ENCODE data around the gene CD160.
"Not testable (repeated sequence)": the region's sequence is repeated elsewhere in the genome, so short reads cannot be mapped to it uniquely, and the experiment has no call there.

The CD160 gene

DNA sequence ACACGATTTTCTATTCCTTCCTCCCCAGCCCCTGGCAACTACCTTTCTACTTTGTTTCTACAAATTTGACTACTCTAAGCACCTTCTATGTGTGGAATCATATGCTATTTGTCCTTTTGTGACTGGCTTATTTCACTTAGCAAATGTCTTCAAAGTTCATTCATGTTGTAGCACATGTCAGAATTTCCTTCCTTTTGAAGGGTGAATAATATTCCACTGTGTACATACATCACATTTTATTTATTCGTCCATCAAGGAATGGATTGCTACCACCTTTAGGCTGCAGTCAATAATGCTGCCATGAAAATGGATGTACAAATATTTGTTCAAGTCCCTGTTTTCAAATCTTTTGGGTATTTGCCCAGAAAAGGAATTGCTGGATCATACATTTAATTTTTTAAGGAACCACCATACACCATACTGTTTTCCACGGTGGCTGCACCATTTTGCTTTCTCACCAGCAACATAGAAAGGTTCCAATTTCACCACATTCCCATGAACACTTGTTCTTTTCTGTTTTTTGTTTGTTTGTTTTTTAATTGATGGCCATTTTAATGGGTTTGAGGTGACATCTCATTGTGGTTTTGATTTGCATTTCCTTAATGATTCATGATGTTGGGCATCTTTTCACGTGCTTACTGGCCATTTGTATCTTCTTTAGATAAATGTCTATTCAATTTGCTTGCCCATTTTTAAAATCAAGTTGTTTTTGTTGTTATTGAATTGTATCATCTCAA is 8.8 kb upstream of the CD160 start:
- DNase-seq: no peak

DNA sequence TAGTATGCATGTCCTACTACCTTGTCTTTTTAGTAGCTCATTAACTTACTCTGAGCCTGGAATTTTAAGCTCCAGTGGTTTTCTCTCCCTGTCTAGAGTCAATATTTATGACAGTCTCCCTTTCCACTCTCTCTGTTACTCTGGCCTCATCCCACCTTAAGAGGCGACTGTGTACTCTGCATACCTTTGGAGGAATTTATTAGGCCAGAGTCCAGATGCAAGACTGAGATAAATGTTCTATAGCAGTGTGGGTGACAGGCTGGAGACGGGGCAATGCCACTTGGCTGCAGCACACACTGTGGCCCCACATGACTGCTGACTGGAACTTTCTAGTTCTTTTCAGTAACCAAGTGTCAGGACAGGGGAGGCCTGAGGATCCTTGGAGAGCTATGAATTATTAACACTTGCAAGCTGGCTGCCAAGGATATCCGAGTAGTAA is 8.1 kb upstream of the CD160 start:
- no peak for DNase-seq

DNA sequence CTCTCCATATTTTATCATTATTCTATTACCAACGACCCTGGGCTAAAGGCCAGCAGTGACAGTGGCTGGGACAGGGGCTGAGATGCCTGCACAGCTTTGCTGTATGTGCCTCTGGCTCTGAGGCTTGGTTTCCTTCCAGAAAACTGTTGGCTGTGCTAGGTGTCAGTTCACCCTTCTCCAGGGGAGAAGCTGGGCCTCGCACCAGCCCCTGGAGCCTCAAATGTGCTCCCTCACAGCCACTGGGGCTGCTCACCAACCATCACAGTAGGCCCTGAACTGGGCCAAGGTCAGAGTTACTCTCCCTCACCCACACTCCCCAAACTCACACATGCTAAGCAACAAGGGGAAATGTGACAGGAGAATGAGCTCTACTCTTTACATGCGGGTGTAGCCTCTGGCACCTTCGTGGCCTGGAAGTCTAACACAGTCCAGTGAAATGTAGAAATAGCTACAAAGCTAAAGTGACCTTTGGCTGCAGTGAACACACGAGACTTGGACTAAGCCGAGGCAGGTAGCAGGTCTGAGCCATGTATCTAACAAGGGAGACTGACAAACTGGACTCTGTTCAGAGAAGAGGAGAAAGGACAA is 4.7 kb upstream of the CD160 start:
- DNase-seq: no peak

DNA sequence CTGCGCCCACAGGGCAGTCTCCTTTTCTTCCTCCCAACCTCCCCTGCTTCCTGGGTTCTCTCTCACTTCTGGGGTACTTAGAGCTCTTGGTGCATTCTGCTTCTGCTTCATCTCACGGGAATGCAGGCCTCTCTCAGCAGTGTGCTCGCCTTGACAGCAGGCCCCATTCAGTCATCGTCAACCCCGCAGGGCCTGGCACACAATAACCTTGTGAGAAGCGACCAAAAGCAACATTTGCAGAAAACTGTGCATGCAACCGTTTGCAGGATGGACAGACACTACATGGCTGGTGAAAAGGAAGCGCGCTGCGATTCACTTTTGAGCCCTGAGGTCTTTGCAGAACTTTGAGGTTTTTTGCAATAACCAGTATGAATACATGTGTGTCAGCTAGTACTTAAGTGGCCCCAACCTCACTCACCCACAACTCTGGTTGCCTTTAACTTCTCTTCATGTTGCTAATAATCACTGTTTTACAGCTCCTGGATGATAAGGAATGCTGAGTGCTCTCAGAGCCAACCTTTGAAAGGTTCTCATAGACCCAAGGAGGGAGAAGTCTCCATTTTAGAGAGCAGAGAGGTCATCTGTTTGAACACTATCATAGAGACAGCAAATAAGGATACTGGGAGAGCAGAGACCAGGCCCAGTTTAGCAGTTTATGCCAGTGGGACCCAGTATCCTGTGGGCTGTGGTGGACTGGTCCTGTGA is 2.5 kb upstream of the CD160 start:
- no peak for DNase-seq

DNA sequence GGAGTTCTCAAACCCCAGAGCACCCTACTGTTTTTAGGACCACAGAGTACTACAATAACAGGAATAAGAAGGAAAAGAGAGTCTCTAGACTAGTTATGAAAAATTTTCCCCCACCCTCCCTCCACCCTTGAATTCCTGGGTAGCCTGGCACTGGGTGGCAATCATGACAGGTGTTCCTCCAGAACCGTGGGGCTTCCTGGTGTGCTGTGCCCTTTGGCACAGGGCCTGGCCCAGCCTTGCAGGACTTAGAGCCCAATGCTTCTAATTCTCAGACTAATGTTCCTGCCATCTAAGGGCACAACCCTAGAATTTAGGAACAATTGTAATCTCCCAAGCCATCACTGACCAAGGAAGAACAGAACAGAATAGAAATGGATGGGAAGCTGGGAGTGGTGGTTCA is 1.5 kb upstream of the CD160 start:
- DNase-seq: no peak

DNA sequence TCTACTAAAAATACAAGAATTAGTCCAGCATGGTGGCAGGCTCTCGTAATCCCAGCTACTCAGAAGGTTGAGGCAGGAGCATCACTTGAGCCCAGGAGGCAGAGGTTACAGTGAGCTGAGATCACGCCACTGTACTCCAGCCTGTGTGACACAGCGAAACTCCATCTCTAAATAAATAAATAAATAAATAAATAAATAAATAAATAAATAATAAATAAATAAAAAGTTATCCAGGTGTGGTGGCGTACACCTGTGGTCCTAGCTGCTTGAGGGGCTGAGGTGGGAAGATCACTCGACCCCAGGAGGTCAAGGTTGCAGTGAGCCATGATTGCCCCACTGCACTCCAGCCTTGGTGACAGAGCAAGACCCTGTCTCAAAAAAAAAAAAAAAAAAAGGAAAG is 834 bp upstream of the CD160 start:
- not testable (repeated sequence) for DNase-seq

DNA sequence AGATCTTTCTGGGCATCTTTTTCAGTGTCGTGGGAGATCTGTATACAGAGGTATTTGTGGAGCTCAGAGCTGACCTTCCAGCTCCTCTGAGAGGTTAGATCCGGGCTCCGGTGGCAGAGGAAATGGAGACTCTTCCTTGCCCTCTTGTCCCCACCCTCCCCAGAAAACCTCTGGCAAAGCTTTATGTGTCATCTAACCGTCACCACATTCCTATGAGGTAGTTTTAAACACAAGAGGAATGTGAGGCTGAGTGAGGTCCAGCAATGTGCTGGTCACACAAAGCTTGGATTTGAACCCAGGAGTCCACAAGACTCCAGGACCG is 1.2 kb downstream of the CD160 start:
- DNase-seq: no peak

DNA sequence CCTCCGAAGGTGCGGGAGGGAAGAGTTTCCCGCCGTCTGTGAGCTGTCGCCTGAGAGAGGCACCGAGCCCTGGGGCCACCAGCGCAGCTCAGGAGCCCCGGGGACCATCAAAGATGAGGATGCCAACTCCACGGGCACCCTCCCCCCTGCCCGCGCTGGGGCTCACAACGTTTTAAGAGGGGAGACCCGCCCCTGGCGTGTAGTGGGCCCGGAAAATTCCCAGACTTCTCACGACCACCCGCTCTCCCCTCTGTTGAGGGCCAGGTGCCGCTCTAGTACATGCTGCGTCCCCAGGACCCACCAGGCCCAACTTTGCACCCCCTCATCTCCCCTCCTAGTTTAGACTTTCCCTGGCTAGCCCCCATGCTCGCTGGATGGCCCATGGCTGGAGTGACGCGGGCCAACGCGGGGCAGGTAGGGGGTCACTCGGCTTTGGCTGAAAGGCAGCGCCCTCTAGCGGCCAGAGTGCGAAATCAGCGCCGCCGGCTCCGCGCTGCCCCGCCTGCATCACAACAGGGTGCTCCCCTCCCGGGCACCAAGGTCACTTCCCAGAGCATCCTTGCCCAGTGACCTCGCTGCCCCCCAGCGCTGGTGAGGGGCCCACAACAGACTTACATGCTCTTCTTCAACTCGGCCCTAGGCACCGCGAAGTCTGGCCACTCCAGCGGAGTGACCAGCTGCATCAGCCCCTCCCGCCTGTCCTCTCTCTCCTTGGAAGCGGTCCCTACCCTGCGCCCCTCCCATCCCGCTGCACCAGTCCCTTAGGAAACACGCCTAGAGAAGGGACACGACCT is 1.8 kb downstream of the CD160 start:
- peak; percentile 7 for DNase-seq

DNA sequence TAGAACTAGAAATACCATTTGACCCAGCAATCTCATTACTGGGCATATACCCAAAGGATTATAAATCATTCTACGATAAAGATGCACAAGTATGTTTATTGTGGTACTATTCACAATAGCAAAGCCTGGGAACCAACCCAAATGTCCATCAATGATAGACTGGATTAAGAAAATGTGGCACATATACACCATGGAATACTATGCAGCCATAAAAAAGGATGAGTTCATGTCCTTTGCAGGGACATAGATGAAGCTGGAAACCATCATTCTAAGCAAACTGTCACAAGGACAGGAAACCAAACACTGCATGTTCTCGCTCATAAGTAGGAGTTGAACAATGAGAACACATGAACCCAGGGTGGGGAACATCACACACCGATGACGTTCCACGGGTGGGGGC is 6.9 kb downstream of the CD160 start:
- DNase-seq: not testable (repeated sequence)

DNA sequence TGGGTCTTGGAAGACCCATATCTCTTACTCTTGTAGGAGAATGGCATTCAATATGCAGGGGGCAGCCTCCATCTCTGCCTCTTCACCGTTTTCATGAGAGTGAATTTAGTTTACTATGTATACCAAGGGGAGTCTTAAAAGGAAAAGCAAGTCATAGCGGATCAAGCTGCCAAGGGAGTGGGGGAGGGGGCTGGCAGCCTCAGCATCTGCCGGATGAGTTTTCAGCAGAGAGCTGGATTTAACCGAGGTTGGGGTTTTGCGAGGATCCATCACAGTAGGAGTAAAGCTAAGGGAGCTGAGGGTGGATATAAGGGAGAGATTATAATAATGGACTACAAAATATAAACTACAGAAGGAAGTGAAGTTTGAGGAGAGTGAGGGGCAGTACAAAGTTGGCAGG is 9.9 kb downstream of the CD160 start:
- DNase-seq: no peak

DNA sequence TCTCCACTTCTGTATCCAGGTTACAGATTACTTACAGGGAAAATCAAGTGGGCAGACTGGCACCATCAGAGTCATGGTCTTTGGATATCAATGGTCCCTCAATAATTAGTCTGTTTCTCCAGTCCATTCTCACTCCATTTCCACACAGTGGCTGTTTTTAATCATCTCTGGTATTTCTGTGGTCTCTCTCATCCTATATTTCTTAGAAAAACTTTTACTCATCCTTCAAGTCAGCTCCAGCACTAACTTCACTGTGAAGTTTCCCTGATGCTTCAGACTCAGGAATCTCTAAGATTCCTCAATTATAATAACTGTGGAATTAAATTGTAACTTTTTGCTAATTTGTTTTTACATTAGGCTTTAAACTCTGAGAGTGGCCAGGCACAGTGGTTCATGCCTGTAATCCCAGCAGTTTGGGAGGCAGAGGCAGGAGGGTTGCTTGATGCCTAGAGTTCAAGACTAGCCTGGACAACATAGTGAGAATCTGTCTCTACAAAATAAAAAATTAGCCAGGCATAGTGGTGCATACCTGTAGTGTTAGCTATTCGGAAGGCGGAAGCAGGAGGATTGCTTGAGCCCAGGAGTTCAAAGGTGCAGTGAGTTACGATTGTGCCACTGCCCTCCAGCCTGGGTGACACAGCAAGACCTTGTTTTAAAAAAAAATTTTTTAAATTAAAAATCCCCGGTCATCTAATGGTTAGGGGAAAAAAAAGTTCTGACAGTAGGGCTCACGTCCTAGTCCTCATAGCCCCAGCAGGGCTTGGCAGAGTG is 10.6 kb downstream of the CD160 start:
- DNase-seq: no peak

DNA sequence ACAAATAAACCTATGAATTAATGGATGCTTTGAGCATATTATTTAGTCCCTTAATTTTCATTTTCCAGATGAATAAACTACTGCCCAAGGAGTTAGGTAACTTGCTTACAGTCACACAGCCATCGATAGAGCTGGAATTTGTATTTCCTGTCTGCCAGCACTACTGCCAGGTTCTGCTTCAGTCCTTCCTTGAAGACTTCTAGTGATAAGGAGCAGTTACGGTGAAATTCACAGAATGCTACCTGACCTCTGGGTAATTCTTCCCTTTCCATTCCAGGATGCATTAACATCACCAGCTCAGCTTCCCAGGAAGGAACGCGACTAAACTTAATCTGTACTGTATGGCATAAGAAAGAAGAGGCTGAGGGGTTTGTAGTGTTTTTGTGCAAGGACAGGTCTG is 11.2 kb downstream of the CD160 start:
- DNase-seq: no peak

DNA sequence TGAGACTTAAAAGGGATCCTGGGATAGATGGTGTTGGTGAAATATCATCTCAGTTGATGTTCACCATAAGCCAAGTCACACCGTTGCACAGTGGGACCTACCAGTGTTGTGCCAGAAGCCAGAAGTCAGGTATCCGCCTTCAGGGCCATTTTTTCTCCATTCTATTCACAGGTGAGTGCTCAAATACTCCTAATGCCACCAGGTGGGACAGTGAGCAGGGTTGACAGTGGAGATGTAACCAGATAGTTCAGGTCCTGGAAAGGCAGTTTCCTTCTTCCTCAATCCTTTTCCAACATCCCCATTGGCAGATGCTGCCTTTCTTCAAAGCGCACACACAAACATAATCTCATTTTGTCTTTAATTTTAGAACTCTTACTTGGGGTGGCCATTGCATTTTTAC is 11.6 kb downstream of the CD160 start:
- no peak for DNase-seq

DNA sequence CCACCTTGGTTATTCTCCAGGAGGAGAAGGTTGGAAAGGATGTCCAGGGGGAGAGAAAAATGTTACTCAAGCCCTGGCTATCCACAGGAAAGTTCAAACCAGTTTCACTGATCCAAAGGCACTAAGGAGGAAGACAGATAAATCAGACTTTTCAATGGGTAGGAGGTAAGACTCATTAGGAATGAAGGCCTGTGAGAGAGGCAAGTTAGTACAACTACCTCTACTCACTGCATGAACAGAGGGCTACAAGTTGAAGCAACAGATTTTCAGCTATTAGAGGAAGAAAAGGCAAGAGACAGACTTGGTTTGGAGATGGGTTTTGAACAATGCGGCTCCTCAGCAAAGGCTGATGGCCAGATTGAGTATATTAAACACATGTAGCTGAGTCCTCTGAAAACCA is 16.9 kb downstream of the CD160 start:
- no peak for DNase-seq

DNA sequence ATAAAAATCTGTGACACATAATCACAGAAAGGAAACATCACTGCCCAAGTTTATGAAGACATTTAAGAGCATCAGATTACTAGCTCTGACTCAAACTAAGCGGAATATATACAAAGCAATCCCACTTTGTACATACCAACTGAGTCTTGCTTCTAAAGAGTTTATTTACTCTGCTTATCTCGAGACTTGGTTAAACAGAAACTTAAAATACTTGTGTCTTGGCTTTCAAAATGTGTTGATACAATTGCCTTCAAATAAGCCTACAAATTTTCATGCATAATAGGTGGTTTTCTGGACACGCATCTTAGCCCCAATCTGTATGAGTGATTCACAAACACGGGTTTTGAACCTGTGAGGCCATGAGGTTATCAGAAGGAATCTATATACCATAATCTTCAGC is 21.0 kb downstream of the CD160 start:
- DNase-seq: no peak

DNA sequence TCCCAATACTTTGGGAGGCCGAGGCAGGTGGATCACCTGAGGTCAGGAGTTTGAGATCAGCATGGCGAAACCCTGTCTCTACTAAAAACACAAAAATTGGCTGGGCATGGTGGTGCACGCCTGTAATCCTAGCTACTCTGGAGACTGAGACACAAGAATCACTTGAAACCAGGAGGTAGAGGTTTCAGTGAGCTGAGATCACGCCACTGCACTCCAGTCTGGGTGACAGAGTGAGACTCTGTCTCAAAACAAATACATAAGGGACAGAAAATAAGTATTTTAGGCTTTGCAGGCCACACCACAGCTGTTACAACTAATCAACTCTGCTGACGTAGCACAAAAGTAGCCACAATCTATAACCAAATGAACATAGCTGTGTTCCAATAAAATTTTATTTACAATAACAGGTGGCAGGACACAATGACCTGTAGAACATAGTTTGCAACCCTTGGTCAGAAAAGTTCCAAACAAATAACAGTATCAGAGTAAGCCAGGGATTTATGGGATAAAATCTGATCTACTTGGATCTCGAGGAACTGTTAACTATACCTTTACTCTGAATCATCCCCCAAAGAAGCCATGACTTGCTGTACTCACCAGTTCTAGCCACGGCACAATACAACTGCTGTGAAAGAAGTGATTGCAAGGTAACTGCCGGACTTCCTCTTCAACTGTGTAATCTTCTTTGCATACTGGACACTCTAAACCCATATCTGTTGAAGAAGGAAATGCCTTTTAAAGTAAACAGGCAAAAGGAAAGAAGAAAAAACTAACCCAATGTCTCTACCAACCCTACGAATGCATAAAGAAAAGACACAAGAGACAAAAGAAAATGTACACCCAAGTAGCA is 28.3 kb downstream of the CD160 start:
- no peak for DNase-seq

DNA sequence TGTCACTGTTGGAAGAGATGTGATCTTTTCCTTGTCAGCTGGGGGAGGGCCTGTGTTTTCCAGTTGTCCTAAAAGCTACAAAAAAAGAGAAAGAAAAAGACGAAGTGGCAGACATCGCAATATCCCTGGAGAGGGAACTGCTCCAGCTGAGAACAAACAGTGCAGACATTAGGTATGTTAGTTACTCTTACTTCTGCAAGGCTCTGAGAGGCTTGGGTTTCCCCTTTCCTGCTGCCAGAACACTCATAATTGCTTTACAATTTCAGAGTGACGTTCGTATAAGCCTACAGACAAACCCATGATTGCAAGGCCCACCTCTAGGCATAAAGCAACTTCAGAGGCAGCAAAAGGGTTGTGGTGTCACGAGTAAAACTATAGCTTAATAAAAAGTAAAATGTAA is 31.1 kb downstream of the CD160 start:
- DNase-seq: no peak

DNA sequence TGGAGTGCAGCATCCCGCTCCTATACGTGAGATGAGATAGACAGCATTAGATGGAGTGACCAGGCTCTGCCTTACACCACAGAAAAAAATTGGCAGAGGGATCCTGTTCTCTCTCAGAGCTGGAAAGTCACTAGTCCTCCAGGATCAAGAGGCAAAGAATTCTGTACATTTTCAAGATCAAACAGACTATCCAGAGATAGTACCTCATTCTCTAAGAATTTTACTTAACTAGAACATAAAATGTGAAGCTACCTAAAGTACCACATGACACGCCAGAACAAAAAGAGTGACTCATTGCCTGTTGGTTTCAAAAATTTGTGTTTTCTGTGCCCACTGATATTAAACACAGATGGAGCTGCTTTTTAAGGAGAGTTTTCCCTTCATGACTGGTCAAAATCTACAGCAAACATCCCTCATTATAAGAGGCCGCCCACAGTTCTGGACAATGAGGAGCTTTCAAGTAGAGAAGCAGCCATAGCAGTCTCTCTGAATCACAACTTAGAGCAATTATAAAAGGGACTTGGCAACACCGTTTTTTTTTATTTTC is 32.3 kb downstream of the CD160 start:
- DNase-seq: no peak

DNA sequence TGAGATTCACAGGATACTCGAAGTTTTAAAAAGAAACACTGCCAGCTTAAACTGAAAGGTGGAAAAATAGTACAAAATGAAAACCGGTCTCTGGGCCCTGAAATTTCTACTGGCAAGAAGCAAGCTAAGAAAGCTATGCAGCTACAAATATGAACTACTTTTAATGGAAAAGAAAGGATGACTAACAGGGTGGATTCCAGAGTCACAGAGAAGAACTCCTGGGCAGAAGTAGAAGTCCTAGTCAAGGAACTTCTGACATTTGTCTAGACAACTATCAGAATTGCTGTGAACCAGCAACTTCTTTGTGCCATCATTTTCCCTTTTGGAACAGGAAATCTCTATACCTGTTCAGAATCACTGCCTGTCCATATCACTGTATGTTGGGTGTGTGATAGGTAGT is 38.1 kb downstream of the CD160 start:
- DNase-seq: no peak

DNA sequence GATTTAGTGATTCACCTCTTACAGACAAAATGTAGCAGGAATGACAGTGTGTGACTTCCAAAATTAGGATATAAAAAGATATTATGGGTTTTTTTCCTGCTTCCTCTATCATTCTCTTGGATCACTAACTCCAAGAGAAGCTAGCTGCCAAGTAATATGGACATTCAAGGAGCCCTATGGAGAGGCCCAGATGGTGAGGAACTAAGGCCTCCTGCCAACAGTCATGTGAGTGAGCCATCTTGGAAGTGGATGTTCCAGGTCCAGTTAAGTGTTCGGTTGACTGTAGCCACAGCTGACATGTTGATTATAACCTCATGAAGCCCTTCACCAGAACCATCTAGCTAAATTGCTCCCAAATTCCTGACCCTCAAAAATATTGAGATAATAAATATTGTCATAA is 38.8 kb downstream of the CD160 start:
- no peak for DNase-seq

DNA sequence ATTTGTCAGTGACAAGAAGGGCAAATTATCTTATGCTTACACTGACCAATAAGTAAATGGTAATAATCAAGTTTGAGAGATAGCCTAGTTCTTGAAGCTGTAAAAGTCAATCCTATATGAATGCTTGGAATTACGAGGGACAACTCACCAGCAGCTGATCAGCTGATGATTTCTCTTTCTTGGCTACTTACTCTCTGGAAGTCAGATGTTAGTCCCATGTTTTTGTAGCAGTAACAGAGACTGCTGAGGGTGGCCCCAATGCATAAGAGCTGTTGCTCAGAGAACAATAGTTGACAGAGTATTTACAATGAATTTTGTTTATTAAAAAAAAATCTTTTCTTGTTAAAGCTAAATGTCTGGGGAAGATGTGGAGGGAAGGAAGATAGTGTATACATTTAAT is 39.3 kb downstream of the CD160 start:
- no peak for DNase-seq

DNA sequence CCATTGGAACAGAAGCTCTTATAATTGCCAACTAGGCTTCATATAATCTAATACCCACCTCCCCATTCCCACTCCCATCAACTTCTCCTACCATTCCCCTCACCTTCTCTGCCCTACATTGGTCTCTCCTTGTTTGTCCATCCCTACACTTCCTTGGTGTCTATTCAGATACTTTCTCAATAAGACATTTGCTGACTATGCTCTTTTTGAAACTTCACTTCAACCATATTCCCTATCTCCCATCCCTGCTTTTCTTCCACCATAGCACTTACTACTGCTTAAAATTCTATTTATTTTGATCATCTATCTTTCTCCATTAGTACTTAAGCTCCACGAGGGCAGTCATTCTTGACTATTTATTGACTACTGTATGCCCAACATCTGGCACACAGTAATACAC is 40.4 kb downstream of the CD160 start:
- no peak for DNase-seq
